ENCODE data around the gene UBA1.

UBA1 gene

GRCh38 chrX:47190445-47191269 lies 3.0 kb upstream of the UBA1 start:
- DNase-seq, result peak; percentile 90

DNA sequence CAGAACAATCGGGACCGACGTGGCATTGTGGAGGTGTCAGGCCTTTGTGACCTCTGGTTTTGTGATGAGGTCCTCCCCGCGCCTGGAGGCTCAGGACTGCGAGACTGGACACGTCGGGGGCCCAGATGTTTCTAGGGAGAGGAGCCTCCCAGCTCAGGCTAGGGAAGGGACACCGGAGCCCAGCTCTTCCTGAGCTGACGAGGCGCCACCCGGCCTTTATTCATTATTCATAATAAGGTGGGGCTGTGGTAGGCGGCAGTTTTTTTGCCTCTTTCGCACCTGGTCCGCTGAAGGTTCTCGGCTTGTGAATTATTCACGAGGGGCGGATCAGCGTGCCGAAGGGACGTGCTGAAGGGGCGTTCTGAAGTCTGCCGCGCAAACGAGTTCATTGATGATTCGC lies 2.3 kb upstream of the UBA1 start:
- DNase-seq, result peak; percentile 68

- no peak for DNase-seq
Measured at GRCh38 chrX:47191806-47192401, 1.7 kb upstream of the UBA1 start.

DNA sequence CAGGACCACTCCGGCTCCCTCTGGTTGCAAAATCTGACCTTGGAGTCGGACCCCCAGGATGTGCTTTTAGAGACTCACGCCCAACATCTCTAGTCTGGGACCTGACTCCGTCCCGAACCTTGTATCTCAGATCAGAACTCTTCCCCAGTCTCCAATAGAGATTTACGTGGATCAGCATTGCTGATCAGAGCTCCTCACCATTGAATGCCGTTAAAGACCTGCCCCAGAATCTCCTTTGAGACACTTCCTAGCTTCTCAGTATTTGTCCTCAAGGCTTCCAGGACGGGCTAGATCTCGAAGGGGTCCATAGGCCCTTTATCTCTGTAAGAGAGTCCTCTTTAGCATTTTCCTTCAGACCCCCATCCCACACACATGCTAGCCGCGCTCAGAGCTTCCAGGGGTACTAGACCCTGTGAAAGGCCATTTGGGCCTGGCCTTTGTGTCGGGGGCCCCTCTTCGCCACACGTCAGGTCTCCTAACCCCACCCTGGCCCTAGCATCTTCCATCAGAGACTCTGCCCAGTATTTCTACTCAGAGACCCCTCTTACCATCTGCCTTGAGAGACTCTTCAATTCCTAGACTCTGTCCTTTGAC lies 662 bp downstream of the UBA1 start:
- no peak for DNase-seq

DNA sequence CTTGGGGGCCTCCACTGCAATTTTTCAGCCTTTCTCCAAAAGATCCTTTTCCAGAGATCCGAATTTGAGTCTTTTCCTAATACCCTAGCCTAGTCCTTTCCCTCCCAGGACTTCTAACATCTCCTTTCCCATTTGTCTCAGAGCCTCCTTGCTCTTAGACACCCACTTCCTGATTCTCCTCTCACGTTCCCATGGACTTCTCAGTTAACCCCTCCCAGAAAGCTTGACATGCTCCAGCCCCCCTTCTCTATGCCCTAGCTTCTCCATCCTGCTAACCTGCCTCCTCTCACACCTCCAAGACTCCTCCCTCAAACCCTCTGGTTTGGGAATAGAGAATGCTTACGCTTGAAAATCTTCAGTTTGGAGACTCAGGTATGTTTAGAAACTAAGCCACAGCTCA lies 2.5 kb downstream of the UBA1 start:
- no peak for DNase-seq

DNA sequence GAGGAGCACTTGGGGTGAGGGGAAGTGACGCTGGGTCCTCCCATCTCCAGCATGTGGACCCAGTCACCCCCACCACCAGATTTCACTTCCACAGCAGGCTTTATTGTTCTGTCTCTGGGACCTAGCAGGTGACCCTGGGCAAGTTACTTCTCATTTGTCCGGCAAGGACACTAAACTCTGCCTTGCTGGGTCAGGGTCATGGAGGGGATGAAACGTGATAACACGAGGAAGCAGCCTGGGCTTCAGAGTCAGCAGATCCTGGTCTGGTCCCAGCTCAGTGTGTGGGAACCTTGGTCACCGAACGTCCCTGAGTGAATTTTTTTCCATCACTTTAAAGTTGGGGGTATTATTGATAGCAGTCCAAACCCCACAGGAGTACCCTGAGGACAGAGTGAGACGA lies 3.9 kb downstream of the UBA1 start:
- DNase-seq, result no peak

GRCh38 chrX:47198026-47198686 lies 4.5 kb downstream of the UBA1 start:
- DNase-seq, result no peak

- no peak for DNase-seq
Measured at GRCh38 chrX:47198687-47199080, 5.1 kb downstream of the UBA1 start.

- DNase-seq, result no peak
Measured at GRCh38 chrX:47199286-47199685, 5.7 kb downstream of the UBA1 start.

DNA sequence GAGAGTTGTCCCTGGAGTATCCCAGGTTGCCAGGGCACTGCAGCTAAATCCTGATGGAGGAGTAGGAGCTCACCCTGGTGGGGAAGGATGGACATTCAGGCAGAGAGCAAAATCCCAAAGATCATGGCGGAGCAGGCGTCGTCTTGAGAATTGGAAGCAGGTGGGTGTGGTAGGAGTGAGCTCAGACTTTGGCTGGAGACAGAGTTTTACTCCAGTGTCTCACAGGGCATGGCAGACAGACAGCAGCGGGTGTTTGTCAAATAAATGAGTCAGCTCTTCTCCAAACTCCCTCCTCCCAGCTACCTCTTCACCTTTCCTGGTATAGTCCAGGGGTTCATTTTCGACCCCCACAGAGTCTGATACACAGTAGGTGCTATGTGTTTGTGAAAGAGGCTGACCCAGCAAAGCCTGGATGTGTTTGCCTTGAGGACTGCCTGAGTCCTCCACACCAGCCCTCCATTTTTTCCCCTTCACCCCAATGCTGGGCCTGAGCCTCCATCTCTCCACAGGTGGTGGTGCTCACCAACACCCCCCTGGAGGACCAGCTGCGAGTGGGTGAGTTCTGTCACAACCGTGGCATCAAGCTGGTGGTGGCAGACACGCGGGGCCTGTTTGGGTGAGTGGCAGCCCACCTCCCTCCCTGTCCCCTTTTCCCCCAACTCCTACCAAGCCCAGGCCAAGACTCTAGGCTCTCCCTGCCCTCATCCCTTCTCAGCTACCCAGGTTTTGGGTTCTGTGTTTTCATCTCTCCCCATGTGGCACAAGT lies 6.9 kb downstream of the UBA1 start:
- no peak for DNase-seq

- no peak for DNase-seq
Measured at GRCh38 chrX:47201345-47201944, 7.8 kb downstream of the UBA1 start.

GRCh38 chrX:47202316-47202715 lies 8.7 kb downstream of the UBA1 start:
- no peak for DNase-seq

DNA sequence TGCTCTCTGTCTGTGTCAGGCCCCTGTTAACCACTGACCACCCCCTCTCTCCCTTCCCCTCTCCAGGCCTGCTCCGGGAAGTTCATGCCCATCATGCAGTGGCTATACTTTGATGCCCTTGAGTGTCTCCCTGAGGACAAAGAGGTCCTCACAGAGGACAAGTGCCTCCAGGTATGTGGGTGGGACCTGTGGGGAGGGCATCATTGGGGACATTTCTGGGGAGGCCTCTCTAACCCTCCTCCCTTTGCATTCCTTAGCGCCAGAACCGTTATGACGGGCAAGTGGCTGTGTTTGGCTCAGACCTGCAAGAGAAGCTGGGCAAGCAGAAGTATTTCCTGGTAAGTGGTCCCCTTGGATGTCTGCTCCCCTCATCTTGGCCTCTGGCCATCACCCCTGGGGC lies 9.2 kb downstream of the UBA1 start:
- no peak for DNase-seq

GRCh38 chrX:47204970-47205369 lies 11.3 kb downstream of the UBA1 start:
- no peak for DNase-seq

DNA sequence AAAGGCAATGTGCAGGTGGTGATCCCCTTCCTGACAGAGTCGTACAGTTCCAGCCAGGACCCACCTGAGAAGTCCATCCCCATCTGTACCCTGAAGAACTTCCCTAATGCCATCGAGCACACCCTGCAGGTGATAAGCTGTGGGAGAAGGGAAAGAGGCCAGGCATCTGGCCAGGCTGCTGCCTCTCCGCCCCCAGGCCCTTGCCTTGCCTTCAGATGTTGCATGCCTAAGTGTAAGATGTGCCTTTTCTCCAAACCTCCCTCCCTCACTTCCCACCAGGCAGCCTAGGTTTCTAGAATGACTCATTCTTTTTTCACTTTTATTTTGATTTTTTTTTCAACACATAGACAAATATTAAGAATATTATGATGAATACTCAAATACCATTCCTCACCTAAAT lies 12.7 kb downstream of the UBA1 start:
- no peak for DNase-seq

DNA sequence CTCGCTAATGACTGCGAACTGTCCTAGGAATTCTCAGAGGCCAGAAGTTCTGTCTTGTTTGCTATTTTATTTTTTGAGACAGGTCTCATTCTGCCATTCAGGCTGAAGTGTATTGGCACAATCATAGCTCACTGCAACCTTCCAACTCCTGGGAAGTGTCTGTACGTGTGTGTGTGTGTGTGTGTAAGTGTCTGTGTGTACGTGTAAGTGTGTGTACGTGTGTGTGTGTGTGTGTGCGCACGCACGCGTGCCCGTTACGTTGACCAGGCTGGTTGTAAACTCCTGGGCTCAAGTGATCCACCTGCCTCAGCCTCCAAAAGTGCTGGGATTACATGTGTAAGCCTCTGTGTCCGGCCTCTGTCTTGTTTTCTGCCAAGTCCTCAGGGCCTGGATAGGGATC lies 14.5 kb downstream of the UBA1 start:
- no peak for DNase-seq

DNA sequence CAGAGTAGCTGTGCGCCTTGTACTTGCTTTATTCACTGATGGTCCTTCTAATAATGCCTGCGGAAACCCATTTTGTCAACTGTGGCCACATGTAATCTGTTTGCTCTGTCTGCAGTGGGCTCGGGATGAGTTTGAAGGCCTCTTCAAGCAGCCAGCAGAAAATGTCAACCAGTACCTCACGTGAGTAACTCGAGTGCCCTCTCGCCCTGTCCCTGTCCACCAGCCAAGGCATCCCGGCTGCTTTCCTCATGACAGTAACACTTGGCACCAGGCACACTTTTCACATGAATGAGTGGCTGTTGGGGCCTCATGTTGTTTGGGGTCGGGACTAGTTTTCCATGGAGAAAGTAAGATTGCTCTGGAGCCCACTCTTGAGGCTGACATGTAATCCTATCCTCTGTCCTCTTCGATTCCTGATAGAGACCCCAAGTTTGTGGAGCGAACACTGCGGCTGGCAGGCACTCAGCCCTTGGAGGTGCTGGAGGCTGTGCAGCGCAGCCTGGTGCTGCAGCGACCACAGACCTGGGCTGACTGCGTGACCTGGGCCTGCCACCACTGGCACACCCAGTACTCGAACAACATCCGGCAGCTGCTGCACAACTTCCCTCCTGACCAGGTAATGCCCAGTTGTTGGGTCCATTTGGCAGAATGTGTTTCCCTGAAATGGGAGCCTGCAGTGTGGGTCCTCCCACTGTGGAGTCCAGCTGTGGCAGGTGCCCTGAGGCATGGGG lies 16.0 kb downstream of the UBA1 start:
- no peak for DNase-seq

DNA sequence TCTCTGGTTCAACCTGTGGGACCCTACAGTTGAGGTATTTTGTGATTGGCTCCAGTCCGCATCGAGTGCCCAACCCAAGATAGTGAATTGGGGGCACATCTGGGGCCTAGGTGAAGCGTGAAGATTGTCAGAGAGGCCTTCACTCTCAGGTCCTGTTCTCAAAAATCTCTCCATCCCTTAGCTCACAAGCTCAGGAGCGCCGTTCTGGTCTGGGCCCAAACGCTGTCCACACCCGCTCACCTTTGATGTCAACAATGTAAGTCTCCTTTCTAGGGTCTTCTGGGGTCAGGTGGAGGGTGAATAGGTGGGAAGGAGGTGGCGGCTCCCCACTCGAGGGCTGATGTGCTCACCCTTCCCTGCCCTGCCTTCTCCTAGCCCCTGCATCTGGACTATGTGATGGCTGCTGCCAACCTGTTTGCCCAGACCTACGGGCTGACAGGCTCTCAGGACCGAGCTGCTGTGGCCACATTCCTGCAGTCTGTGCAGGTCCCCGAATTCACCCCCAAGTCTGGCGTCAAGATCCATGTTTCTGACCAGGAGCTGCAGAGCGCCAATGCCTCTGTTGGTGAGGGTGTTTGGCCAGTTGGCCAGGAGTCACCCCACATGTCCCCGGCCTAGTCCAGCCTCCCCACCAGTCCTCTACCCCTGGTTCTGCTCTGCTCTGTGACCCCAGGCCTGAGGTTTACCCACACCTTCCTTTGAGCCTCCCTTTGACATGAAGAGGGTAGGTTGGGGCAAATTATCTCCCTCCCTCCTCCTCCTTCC lies 17.2 kb downstream of the UBA1 start:
- no peak for DNase-seq

DNA sequence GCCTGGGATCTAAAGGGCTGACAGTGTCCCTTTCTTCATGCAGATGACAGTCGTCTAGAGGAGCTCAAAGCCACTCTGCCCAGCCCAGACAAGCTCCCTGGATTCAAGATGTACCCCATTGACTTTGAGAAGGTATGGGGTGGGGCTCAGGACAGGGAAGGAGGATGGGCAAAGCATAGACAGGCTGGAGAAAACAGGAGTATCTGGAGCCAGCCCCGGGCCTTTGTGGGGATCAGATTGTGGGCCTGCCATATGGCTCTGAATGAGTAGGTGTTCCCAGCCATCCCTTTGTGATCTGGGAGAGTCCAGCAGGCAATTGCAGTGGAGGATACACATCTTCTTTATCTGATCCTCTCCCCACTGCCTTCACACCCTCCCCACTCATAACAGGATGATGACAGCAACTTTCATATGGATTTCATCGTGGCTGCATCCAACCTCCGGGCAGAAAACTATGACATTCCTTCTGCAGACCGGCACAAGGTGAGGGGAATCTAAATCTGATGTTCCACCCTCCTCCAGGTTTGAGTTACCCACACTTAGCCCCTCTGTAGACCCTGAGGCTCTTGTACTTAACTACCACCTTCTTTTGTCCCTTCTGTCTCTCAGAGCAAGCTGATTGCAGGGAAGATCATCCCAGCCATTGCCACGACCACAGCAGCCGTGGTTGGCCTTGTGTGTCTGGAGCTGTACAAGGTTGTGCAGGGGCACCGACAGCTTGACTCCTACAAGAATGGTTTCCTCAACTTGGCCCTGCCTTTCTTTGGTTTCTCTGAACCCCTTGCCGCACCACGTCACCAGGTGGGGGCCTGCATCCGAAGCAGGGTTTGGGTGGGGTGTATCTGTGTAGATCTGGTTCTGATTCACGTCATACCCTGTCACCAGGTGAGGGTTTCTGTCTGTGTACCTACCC lies 19.0 kb downstream of the UBA1 start:
- no peak for DNase-seq

Measured in CD4-positive, alpha-beta T cell treated with Interleukin-4 for 4 hours (primary cell).